OCI-LY7 (cell line): Measurements from ENCODE around the gene BORCS8. TPM values are rescaled to one million over a fixed set of nuclear protein-coding genes. Genes with fewer than 3 reads are reported as not detected.

ENCODE experiments used
- BruUV-seq: library from RNA; stranded (reverse); fragments of 400-500 nt; replicated peaks from 2 replicates; lab custom pipeline; 2021; lab: Mats Ljungman, UMichigan
- CTCF ChIA-PET: fragments of 300-600 bp; sonication (Branson Sonifier 250); formaldehyde crosslinking; loops from one replicate; lab custom pipeline; 2022; ENCODE audit warnings: antibody characterized with exemption; ENCODE audit not compliant: unreplicated experiment; lab: Charles Lee
- POLR2A ChIA-PET: fragments of 300-600 bp; sonication (Branson Sonifier 250); formaldehyde crosslinking; loops from one replicate; lab custom pipeline; 2022; ENCODE audit warnings: antibody characterized with exemption; lab: Charles Lee
- DNase-seq: peaks from one replicate; pipeline ENCODE4 v3.0.0-alpha.2; 2015; ENCODE audit warnings: low spot score
- H2AFZ ChIP-seq: fragments of 200-600 bp; sonication (generic), shearing (Covaris generic); 2 replicates; pipeline ENCODE4 v1.6.1; 2014; ENCODE audit warnings: mild to moderate bottlenecking, antibody characterized with exemption, low read length, moderate library complexity
- H3K27ac ChIP-seq: fragments of 200-600 bp; sonication (generic); 2 replicates; pipeline ENCODE4 v1.5.1; 2014; ENCODE audit warnings: mixed run types, low read depth, mild to moderate bottlenecking, moderate library complexity, low read length, inconsistent platforms; ENCODE audit not compliant: poor library complexity, severe bottlenecking
- H3K36me3 ChIP-seq: fragments of 200-600 bp; sonication (generic); 2 replicates; pipeline ENCODE4 v1.6.1; 2014; ENCODE audit warnings: mild to moderate bottlenecking, antibody characterized with exemption, low read length, moderate library complexity, mixed read lengths; ENCODE audit not compliant: insufficient read depth
- H3K4me1 ChIP-seq: fragments of 200-600 bp; sonication (generic); 2 replicates; pipeline ENCODE4 v1.5.1; 2014; ENCODE audit warnings: mild to moderate bottlenecking, low read length; ENCODE audit not compliant: insufficient read depth, poor library complexity, severe bottlenecking
- H3K4me2 ChIP-seq: fragments of 200-600 bp; sonication (generic); 2 replicates; pipeline ENCODE4 v1.6.1; 2014; ENCODE audit warnings: mild to moderate bottlenecking, low read length
- H3K4me3 ChIP-seq: fragments of 200-600 bp; sonication (generic); 2 replicates; pipeline ENCODE4 v1.5.1; 2014; ENCODE audit warnings: mild to moderate bottlenecking, low read depth, low read length; ENCODE audit not compliant: poor library complexity, severe bottlenecking
- H3K79me2 ChIP-seq: fragments of 200-600 bp; sonication (generic); 2 replicates; pipeline ENCODE4 v1.6.1; 2016; ENCODE audit warnings: low read depth, mild to moderate bottlenecking, low read length, moderate library complexity, mixed read lengths; ENCODE audit not compliant: insufficient read depth
- H3K9me2 ChIP-seq: fragments of 200-600 bp; sonication (generic); 2 replicates; pipeline ENCODE4 v1.6.1; 2016; ENCODE audit warnings: mild to moderate bottlenecking, low read length, mixed read lengths; ENCODE audit not compliant: insufficient read depth
- H3K9me3 ChIP-seq: fragments of 200-600 bp; sonication (generic); 2 replicates; pipeline ENCODE4 v1.6.1; 2014; ENCODE audit warnings: mild to moderate bottlenecking, mixed run types, low read length, mixed read lengths
- H4K20me1 ChIP-seq: fragments of 200-600 bp; sonication (generic); 2 replicates; pipeline ENCODE4 v1.6.1; 2014; ENCODE audit warnings: mild to moderate bottlenecking, antibody characterized with exemption, low read length, moderate library complexity, mixed read lengths; ENCODE audit not compliant: insufficient read depth
- EZH2phosphoT487 ChIP-seq: fragments of 200-600 bp; sonication (generic); IDR thresholded peaks from 2 replicates; pipeline ENCODE4 v1.6.1; 2018; ENCODE audit warnings: low read depth, borderline replicate concordance, mild to moderate bottlenecking, mixed run types, antibody characterized with exemption, low read length, moderate library complexity, mixed read lengths
- intact Hi-C: fragments of 100-400 bp; cut with micrococcal nuclease; formaldehyde crosslinking; loops from one replicate; pipeline ENCODE4 v1.10.0; 2022; ENCODE audit not compliant: unreplicated experiment
- total RNA-seq, 2 experiments: library from RNA; depleted of rRNA in 1 of 2; stranded (reverse); fragments of >200 nt in 1 of 2; shearing (Covaris generic) in 1 of 2; gene quantifications; 2 replicates each; pipeline ENCODE4 v1.2.3, GENCODE V29; 2014 to 2022
- TF ChIP-seq, protein P1 (sequence below): fragments of 200-600 bp; sonication (generic); conservative IDR thresholded peaks from 2 replicates; pipeline ENCODE4 v1.5.1; 2014; ENCODE audit warnings: mild to moderate bottlenecking, antibody characterized with exemption, low read length, moderate library complexity, mixed read lengths

Gene BORCS8
- total RNA-seq, 2 experiments from 2014 or later = 39.8 to 40.2 TPM

- TF ChIP-seq EZH2phosphoT487 = no peak
- TF ChIP-seq, protein P1, sequence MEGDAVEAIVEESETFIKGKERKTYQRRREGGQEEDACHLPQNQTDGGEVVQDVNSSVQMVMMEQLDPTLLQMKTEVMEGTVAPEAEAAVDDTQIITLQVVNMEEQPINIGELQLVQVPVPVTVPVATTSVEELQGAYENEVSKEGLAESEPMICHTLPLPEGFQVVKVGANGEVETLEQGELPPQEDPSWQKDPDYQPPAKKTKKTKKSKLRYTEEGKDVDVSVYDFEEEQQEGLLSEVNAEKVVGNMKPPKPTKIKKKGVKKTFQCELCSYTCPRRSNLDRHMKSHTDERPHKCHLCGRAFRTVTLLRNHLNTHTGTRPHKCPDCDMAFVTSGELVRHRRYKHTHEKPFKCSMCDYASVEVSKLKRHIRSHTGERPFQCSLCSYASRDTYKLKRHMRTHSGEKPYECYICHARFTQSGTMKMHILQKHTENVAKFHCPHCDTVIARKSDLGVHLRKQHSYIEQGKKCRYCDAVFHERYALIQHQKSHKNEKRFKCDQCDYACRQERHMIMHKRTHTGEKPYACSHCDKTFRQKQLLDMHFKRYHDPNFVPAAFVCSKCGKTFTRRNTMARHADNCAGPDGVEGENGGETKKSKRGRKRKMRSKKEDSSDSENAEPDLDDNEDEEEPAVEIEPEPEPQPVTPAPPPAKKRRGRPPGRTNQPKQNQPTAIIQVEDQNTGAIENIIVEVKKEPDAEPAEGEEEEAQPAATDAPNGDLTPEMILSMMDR = no peak
- Histone ChIP-seq H3K36me3 (peaks cover 42% of the 10 kb centered on the region), H3K9me2 (no peaks in the 10 kb centered on the region), H2AFZ (no peak overlapping the region), H4K20me1 (no peaks in the 10 kb centered on the region), H3K27ac (no peak overlapping the region), H3K9me3 (no peaks in the 10 kb centered on the region), H3K4me3 (no peak overlapping the region), H3K4me2 (no peak overlapping the region), H3K4me1 (peaks cover 47% of the 10 kb centered on the region), H3K79me2 (peaks cover 7% of the 10 kb centered on the region; the same call in 1 of the 2 replicates)
- no TSS peak for BruUV-seq
- no peak for DNase-seq
- CTCF ChIA-PET = no interaction called here
- POLR2A ChIA-PET = interaction anchor here (0.7 kb wide), 1 partner anchor 28 kb away, joined by 3 read pairs; the partner anchor contains the start of gene MEF2B
- intact Hi-C loops = loop anchor here (1.0 kb wide), 1 partner anchor 77 kb away; no protein-coding TSS in a partner anchor
These were observed 49.6 kb downstream of the BORCS8 start for GRCh38 chr19:19142347-19142746.

DNA sequence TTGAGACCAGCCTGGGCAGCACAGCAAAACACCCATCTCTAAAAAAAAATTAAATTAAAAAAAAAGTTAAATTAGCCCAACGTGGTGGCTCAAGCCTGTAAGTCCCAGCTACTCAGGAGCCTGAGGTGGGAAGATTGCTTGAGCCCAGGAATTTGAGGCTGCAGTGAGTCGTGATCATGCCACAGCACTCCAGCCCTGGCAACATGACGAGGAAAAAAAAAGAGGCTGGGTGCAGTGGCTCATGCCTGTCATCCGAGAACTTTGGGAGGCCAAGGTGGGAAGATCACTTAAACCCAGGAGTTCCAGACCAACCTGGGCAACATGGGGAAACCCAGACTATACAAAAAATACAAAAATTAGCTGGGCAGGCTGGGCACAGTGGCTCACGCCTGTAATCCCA, 51.5 kb downstream of the BORCS8 start:
- BruUV-seq = no TSS peak
- POLR2A ChIA-PET = interaction anchor here (1.0 to 1.4 kb wide), 2 partner anchors 13 to 63 kb away, joined by 3 to 4 read pairs; partner anchors contain the start of gene NR2C2AP
- CTCF ChIA-PET = interaction anchor here (0.5 to 1.0 kb wide), 2 partner anchors 34 to 582 kb away, joined by 3 read pairs; no protein-coding TSS in a partner anchor
- no peak for DNase-seq
- H4K20me1 ChIP-seq = no peaks in the 10 kb centered on the region
- no peak overlapping the region for H2AFZ ChIP-seq
- H3K4me3 ChIP-seq = no peak overlapping the region
- no peaks in the 10 kb centered on the region for H3K9me3 ChIP-seq
- peaks cover 36% of the 10 kb centered on the region for H3K4me1 ChIP-seq
- peaks cover 10% of the 10 kb centered on the region; the same call in 1 of the 2 replicates for H3K79me2 ChIP-seq
- peaks cover 23% of the 10 kb centered on the region for H3K36me3 ChIP-seq
- intact Hi-C loops = no loop called here
- no peak overlapping the region for H3K27ac ChIP-seq
- no peak overlapping the region for H3K4me2 ChIP-seq
- no peaks in the 10 kb centered on the region for H3K9me2 ChIP-seq
- TF ChIP-seq, protein P1 = no peak
- no peak for TF ChIP-seq EZH2phosphoT487

DNA sequence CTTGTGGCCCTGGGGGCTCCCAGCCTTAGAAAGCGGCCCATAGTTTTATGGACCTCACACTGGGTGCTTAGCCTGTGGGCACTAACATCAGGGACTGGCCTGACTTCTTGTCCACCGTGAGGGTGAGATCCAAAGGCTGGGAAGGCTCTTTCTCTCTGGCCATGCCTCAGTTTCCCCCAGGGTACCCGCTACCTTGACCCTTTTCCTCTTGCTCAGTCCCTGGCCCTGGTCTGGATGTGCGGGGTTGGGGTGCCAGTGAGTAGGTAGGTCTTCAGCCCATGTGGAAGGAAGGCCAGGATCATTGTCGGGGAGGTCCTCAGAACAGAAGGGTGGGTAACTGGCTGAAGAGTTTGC, 52.1 kb downstream of the BORCS8 start:
- H4K20me1 ChIP-seq = no peaks in the 10 kb centered on the region
- ChIA-PET POLR2A (interaction anchor here (0.6 kb wide), 1 partner anchor 793 kb away, joined by 3 read pairs; no protein-coding TSS in a partner anchor), CTCF (no interaction called here)
- no peaks in the 10 kb centered on the region for H3K9me3 ChIP-seq
- BruUV-seq = no TSS peak
- H3K4me2 ChIP-seq = no peak overlapping the region
- peaks cover 30% of the 10 kb centered on the region for H3K4me1 ChIP-seq
- no peaks in the 10 kb centered on the region for H3K9me2 ChIP-seq
- intact Hi-C loops = loop anchor here (1.0 to 2.0 kb wide), 3 partner anchors 35 to 87 kb away; no protein-coding TSS in a partner anchor
- peaks cover 10% of the 10 kb centered on the region; the same call in 1 of the 2 replicates for H3K79me2 ChIP-seq
- no peak overlapping the region for H3K27ac ChIP-seq
- TF ChIP-seq, protein P1 = no peak; the same call in 1 of the 2 replicates
- TF ChIP-seq EZH2phosphoT487 = no peak
- no peak overlapping the region for H2AFZ ChIP-seq
- H3K36me3 ChIP-seq = peaks cover 18% of the 10 kb centered on the region
- no peak for DNase-seq
- no peak overlapping the region for H3K4me3 ChIP-seq
